GM21360 (cell line): ENCODE results near the gene NDUFC2.
"Not testable (repeated sequence)": the region's sequence is repeated elsewhere in the genome, so short reads cannot be mapped to it uniquely, and the experiment has no call there.

Experiments
- ATAC-seq: cut with Tn5 transposase; IDR thresholded peaks from one replicate; pipeline ENCODE4 v1.9.1; 2021; ENCODE audit warnings: mild to moderate bottlenecking, moderate library complexity; ENCODE audit not compliant: unreplicated experiment

The NDUFC2 gene

DNA sequence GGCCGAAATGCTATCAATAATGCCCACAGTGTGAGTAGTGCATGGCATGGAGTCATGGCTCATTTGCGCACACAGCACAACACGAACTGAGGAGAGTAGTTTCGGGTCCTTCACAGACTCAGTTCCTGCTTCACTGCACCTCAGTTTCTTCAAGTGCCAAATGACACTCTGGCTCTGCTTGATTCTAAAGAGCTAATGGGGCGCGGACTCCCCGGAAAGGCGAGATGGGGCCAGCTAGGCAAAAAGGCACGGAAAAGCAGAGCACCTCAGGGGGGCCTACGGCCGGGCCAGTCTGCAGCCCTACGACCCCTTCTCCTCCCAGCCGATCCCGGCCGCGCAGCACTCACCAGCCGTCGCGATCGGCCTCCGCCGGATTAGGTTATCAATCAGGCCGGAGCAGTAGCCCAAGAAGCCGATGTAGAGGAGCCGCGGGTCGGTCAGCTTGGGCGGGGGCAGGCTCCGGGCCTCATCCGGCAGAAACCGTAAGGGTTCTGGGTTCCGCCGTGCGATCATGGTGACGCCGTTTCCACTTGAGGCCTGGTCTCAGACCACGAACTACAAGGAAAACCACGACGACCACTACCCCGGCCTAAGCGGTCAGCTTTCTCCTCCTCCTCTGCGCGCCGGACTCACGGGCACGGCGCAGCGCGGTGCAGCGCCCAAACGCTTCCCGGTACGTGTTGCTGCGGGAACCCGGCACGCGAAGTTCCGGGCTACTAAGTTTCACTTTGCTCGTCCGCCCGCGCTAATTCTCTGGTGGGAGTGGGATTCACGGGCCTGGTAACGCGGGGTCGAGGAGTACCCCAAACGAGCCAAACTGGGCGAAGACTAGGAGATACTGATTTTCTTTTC is at the start of gene NDUFC2:
TSS of gene NDUFC2 (minus strand) at position 631 of the 852 bp plus-strand sequence. CDS start at position 513, 118 bp downstream.
- peak; percentile 74 for ATAC-seq

- ATAC-seq, result no peak
These were observed 47.7 kb upstream of the NDUFC2 start for GRCh38 chr11:78127403-78127802.

DNA sequence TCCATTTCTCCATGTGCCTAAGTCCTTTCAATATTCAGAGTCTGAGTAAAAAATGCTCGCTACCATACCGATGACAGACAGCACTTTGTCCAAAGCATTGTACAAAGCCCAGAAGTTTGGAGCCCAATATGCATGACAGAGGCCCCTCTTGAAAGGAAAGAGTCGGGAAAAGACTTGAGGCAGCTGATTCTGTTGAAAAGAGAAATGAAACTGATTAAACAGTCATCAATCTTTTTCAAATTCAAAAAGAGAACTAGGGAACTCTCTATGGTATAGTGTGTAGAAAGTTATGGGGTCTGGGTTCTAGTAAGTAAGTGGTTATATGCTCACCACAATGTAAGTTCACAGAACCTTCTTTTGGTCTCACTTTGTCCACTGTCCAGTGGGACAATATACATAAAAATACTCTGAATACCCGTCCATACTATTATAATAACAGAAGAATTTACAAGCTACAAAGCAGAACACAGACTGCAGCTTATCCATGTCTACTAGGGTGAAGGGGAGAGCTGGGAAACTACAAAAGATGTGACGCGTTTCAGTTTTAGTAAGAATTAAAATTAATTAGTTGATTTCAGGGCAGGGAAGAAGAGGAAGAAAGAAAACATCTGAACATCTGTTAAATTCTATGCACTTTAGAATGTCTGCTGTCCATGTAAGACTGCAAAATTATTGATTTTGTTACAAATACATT is 33.1 kb upstream of the NDUFC2 start:
- peak; percentile 77 for ATAC-seq

- ATAC-seq, result no peak
These were observed 31.6 kb upstream of the NDUFC2 start for GRCh38 chr11:78111298-78111697.

DNA sequence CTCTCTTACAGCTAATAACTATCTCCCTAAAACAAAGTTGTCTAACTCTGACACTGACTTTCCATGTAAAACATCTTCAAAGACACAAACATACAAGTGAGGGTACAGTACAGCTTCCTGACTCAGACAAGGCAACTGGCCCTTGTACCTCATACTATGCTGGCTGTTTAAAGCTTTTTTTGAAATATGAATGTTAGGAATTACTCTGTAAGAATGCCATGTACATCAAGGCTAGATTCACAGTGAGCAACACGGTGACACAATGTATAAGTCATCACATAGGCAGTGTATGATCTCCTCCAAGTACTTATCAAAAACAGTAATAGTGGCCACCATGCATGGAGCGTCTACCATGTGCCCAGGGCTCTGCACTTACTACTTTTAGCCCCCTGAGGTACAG is 31.2 kb upstream of the NDUFC2 start:
- no peak for ATAC-seq

DNA sequence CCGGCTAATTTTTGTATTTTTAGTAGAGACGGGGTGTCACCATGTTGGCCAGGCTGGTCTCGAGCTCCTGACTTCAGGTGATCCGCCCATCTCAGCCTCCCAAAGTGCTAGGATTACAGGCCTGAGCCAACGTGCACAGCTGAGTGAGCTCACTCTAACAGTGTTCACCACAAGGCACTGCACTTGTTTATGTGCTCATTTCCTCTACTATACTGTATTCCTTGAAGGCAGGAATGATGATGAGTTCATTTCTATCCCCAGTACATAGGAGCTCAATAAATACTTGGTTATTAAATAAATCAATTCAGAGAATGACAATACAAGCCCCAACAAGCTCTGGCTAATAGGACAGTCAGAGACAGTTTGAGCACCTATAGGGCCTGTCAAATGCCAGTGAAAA is 30.7 kb upstream of the NDUFC2 start:
- ATAC-seq, result no peak

- ATAC-seq, result no peak
These were observed 29.7 kb upstream of the NDUFC2 start for GRCh38 chr11:78109081-78110015.

DNA sequence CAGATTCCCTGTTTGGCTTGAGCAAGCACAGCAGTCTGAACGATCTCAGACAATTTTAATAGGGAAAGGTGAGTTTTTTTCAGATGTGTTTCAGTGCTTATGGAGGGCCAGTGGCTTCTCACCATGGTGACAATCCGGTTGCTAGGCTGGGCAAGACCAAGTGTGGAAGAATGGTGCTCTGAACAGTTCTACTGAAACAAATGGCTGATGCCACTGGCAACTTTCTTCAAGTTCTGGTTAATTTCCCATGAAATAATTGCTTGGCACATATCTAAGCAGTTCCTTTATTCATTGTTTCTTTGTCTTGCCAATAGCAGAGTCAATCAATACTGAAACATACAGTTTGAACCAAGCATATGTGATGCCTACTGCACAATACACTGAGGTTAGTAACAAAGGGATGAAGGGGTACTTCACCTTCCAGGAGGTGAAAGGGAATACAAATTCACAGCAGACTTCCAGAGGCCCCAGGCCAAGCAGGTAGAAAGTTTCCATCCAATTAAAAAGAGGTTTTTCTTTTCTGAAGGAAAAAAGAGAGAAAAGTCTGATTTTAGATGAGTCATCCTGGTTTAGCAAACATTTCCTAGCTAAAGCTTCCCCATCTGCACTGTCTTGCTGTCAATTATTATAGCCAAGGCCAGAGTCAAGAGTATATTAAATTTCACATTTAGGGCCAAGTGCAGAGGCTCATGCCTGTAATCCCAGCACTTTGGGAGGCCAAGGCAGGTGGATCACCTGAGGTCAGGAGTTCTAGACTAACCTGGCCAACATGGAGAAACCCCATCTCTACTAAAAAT is 21.2 kb upstream of the NDUFC2 start:
- no peak for ATAC-seq

DNA sequence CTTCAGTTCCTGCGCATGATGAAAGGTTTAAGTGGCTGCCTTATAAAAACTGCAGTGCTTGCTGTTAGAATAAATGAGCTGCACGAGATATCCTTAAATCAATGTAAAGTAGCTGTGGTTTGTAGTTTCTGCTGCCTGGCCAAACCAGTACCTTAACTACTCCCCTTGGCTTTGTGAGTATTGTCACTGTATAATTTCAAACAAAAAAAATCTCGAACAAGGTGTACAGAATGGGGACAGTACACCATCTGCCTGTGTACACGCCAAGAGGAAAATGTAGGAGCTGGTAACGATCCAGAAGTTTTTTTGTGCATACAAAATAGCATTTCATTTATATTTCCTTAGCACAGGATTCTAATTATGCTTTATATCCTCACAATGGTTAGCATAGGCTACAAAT is 20.6 kb upstream of the NDUFC2 start:
- no peak for ATAC-seq

GRCh38 chr11:78099666-78100065 is 20.0 kb upstream of the NDUFC2 start:
- ATAC-seq, result no peak

- ATAC-seq, result no peak
These were observed 18.2 kb upstream of the NDUFC2 start for GRCh38 chr11:78097666-78098385.

- ATAC-seq, result no peak
These were observed 14.6 kb upstream of the NDUFC2 start for GRCh38 chr11:78094250-78094649.

DNA sequence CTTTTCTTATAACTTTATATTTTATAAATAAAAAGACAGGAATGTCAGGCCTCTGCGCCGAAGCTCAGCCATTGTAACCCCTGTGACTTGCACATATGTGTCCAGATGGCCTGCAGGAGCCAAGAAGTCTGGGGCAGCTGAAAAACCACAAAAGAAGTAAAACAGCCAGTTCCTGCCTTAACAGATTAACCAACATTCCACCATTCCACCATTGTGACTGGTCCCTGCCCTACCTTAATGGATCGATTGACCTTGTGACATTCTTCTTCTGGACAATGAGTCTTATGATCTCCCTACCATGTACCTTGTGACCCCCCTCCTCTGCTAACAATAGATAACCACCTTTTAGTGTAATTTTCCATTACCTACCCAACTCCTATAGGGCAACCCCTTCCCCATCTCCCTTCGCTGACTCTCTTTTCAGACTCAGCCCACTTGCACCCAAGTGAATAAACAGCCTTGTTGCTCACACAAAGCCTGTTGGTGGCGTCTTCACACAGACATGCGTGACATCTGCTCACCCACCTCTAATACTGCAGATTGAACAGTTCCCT is 6.9 kb upstream of the NDUFC2 start:
- not testable (repeated sequence) for ATAC-seq

DNA sequence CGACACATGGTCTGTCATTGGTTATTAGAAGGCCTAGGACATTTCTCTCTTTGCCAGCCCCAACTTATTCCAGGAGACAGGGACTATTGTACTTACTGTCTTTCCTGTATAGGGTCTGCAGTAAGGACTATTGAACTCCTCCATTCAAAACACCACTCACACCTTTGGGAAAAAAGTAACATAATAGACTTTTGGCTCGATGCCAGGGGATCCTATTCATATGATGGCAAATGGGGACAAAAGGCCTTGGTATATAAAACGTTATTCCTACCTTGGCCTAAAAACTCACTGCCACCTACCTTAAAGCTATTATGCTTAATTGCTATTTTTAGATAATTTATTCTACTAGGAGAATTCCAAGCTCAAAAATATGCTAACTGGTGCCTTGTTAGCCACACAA is 6.3 kb upstream of the NDUFC2 start:
- ATAC-seq, result no peak

- ATAC-seq, result not testable (repeated sequence)
These were observed 4.8 kb upstream of the NDUFC2 start for GRCh38 chr11:78084506-78084905.

GRCh38 chr11:78083021-78083420 is 3.4 kb upstream of the NDUFC2 start:
- ATAC-seq, result no peak

DNA sequence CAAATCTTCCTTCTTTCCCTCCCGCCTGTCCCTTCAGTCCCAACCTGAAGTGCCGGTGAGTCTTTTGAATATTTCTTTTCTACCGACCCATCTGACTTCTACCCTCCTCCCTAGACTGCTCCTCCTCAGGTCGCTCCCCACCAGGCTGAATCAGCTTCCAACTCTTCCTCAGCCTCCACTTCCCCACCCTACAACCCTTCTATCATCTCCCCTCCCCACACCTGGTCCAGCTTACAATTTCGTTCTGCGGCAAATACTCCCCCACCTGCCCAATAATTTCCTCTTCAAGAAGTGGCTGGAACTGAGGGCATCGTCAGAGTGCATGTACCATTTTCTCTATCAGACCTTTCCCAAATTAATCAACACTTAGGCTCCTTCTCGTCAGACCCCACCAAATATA is 2.5 kb upstream of the NDUFC2 start:
- no peak for ATAC-seq

DNA sequence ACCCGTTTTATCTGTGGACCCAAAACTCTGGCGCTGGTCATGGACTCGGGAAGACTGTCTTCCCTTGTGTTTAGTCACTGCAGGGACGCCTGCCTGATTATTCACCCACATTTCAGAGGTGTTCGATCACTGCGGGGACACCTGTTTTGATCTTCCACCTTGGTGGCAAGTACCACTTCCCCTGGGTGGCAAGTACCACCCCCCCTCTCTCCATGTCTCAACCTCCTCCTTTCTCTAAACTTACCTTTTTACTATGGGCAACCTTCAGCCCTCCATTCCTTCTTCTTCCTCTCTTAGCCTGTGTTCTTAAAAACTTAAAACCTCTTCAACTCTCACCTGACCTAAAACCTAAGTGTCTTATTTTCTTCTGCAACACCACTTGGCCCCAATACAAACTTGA is 1.9 kb upstream of the NDUFC2 start:
- no peak for ATAC-seq

DNA sequence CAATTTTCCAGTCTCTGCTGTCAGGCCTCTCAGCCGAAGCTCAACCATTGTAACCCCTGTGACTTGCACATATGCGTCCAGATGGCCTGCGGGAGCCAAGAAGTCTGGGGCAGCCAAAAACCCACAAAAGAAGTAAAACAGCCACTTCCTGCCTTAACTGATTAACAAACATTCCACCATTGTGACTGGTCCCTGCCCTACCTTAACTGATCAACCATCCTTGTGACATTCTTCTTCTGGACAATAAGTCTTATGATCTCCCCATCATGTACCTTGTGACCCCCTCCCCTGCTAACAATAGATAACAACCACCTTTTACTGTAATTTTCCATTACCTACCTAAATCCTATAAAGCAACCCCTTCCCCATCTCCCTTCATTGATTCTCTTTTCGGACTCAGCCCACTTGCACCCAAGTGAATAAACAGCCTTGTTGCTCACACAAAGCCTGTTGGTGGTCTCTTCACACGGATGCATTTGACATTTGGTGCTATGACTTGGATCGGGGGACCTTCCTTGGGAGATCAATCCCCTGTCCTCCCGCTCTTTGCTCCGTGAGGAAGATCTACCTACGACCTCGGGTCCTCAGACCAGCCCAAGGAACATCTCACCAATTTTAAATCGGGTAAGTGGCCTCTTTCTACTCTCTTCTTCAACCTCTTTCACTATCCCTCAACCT is 1.3 kb upstream of the NDUFC2 start:
- no peak for ATAC-seq
